Activated CD8-positive, alpha-beta memory T cell treated with anti-CD3 and anti-CD28 coated beads, Interleukin-2, amount 50 U/mL, for 48 hours (primary cell): ENCODE data around the gene PIGL.

Experiments
- DNase-seq: peaks from one replicate; pipeline ENCODE4 v3.0.0-alpha.2; 2020

The PIGL gene

GRCh38 chr17:16314189-16314588, 97.2 kb downstream of the PIGL start:
- no peak for DNase-seq

- DNase-seq = no peak
These were observed 97.8 kb downstream of the PIGL start for GRCh38 chr17:16314859-16315258.

- no peak for DNase-seq
These were observed 103.0 kb downstream of the PIGL start for GRCh38 chr17:16319969-16320368.

- DNase-seq = no peak
These were observed 105.6 kb downstream of the PIGL start for GRCh38 chr17:16322636-16323035.

- DNase-seq = no peak
These were observed 109.0 kb downstream of the PIGL start for GRCh38 chr17:16325964-16326363.

GRCh38 chr17:16327018-16327417, 110.0 kb downstream of the PIGL start:
- DNase-seq = no peak

GRCh38 chr17:16328997-16329396, 112.0 kb downstream of the PIGL start:
- DNase-seq = no peak

- no peak for DNase-seq
These were observed 112.7 kb downstream of the PIGL start for GRCh38 chr17:16329519-16330271.

- DNase-seq = no peak
These were observed 121.4 kb downstream of the PIGL start for GRCh38 chr17:16338391-16338790.

GRCh38 chr17:16339402-16339801, 122.4 kb downstream of the PIGL start:
- no peak for DNase-seq

GRCh38 chr17:16339959-16340358, 122.9 kb downstream of the PIGL start:
- DNase-seq = no peak

- no peak for DNase-seq
These were observed 126.0 kb downstream of the PIGL start for GRCh38 chr17:16342979-16343378.

- DNase-seq = no peak
These were observed 126.6 kb downstream of the PIGL start for GRCh38 chr17:16343569-16343968.

GRCh38 chr17:16345565-16345964, 128.6 kb downstream of the PIGL start:
- no peak for DNase-seq

GRCh38 chr17:16346721-16347271, 129.8 kb downstream of the PIGL start:
- no peak for DNase-seq

- no peak for DNase-seq
These were observed 131.6 kb downstream of the PIGL start for GRCh38 chr17:16348586-16348985.

GRCh38 chr17:16349431-16349830, 132.4 kb downstream of the PIGL start:
- no peak for DNase-seq

- no peak for DNase-seq
These were observed 134.8 kb downstream of the PIGL start for GRCh38 chr17:16351831-16352230.

- peak; percentile 75 for DNase-seq
These were observed 135.3 kb downstream of the PIGL start for GRCh38 chr17:16352303-16352666.

- peak; percentile 78 for DNase-seq
These were observed 135.8 kb downstream of the PIGL start for GRCh38 chr17:16352667-16353316.

GRCh38 chr17:16353317-16354174, 136.5 kb downstream of the PIGL start, which contains the start of gene CENPV:
Gene CENPV (minus strand): TSS chr17:16353469. CDS start chr17:16353436, 33 bp downstream.
- peak; percentile 86 for DNase-seq

- no peak for DNase-seq
These were observed 137.6 kb downstream of the PIGL start for GRCh38 chr17:16354585-16354984.

GRCh38 chr17:16358394-16358793, 141.4 kb downstream of the PIGL start:
- DNase-seq = no peak
